PFSK-1 (cell line): ENCODE data around the gene PAPLN.

ENCODE experiments used
- FOXP2 ChIP-seq: optimal IDR thresholded peaks from 2 replicates; pipeline ENCODE3; 2011; ENCODE audit warnings: borderline replicate concordance, control low read depth, inconsistent platforms; ENCODE audit not compliant: insufficient read depth; ENCODE audit errors: extremely low read length, extremely low read depth
- POLR2AphosphoS5 ChIP-seq: IDR thresholded peaks from 2 replicates; pipeline ENCODE4 v1.6.1; 2012; ENCODE audit warnings: low read depth, mild to moderate bottlenecking, control low read depth, low read length, moderate library complexity
- SIN3A ChIP-seq: IDR thresholded peaks from 2 replicates; pipeline ENCODE4 v1.6.1; 2012; ENCODE audit warnings: mild to moderate bottlenecking, low read length, moderate library complexity, borderline replicate concordance; ENCODE audit not compliant: insufficient read depth
- TAF1 ChIP-seq: IDR thresholded peaks from 2 replicates; pipeline ENCODE4 v1.6.1; 2012; ENCODE audit warnings: low read length, control low read depth, borderline replicate concordance; ENCODE audit not compliant: insufficient read depth
- TF ChIP-seq, protein P1 (sequence below), 2 experiments: IDR thresholded peaks; 2 replicates each; pipeline versions ENCODE4 v1.6.1 to v1.8.0; 2011 to 2012; ENCODE audit warnings: low read depth in 2 of 2, low read length in 2 of 2, control low read depth in 1 of 2, inconsistent platforms in 1 of 2, mild to moderate bottlenecking in 1 of 2, moderate library complexity in 1 of 2; ENCODE audit not compliant: insufficient read depth in 1 of 2

Gene PAPLN

DNA sequence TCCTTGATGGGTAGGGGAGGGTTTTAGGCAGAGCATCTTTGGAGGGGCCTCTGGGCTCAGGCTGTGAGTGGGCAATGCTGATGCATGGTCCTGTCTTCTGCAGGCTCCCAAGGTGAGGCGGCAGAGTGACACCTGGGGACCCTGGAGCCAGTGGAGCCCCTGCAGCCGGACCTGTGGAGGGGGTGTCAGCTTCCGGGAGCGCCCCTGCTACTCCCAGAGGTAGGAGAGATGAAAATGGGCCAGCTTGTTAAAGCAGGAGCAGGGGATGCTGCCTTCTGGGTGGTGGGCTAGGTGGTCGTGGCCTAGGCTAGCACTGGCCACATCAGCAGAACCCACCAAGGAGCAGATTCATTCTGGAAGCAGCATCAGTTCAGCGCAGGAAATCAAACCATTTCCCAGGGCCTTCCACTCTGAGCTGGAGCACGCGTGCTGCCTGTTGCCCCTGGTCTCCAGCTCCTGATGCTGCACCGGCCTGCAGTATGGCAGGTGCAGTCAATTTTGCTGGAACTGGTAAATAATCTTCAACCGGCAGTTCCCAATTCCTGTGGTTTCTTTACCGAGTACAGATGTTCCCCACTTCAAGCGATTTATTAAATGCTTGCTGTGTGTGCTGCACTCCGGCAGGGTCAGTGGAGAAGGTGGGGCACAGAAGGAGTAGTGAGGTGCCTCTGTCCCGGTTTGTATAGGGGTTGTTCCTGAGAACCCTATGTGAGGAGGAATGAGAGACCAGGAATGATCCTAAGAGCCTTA lies 7.4 kb downstream of the PAPLN start:
- TF ChIP-seq TAF1, result no peak
- TF ChIP-seq, protein P1, sequence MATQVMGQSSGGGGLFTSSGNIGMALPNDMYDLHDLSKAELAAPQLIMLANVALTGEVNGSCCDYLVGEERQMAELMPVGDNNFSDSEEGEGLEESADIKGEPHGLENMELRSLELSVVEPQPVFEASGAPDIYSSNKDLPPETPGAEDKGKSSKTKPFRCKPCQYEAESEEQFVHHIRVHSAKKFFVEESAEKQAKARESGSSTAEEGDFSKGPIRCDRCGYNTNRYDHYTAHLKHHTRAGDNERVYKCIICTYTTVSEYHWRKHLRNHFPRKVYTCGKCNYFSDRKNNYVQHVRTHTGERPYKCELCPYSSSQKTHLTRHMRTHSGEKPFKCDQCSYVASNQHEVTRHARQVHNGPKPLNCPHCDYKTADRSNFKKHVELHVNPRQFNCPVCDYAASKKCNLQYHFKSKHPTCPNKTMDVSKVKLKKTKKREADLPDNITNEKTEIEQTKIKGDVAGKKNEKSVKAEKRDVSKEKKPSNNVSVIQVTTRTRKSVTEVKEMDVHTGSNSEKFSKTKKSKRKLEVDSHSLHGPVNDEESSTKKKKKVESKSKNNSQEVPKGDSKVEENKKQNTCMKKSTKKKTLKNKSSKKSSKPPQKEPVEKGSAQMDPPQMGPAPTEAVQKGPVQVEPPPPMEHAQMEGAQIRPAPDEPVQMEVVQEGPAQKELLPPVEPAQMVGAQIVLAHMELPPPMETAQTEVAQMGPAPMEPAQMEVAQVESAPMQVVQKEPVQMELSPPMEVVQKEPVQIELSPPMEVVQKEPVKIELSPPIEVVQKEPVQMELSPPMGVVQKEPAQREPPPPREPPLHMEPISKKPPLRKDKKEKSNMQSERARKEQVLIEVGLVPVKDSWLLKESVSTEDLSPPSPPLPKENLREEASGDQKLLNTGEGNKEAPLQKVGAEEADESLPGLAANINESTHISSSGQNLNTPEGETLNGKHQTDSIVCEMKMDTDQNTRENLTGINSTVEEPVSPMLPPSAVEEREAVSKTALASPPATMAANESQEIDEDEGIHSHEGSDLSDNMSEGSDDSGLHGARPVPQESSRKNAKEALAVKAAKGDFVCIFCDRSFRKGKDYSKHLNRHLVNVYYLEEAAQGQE (IDR thresholded peaks at IDR 0.05; ENCODE audit: insufficient read depth in 1 of 2, low read depth in 2 of 2, low read length in 2 of 2), result no peak
- TF ChIP-seq FOXP2, result no peak
- no peak for TF ChIP-seq SIN3A
- TF ChIP-seq POLR2AphosphoS5, result no peak

GRCh38 chr14:73245480-73246325 lies 8.4 kb downstream of the PAPLN start:
- TF ChIP-seq POLR2AphosphoS5 (no peak), TAF1 (no peak), SIN3A (no peak), FOXP2 (no peak)
- TF ChIP-seq, protein P1 (IDR thresholded peaks at IDR 0.05; ENCODE audit: insufficient read depth in 1 of 2, low read depth in 2 of 2, low read length in 2 of 2), result no peak

GRCh38 chr14:73246387-73247150 lies 9.3 kb downstream of the PAPLN start:
- TF ChIP-seq, protein P1 (IDR thresholded peaks at IDR 0.05; ENCODE audit: insufficient read depth in 1 of 2, low read depth in 2 of 2, low read length in 2 of 2), result no peak
- TF ChIP-seq TAF1, result no peak
- TF ChIP-seq SIN3A, result no peak
- TF ChIP-seq FOXP2, result no peak
- no peak for TF ChIP-seq POLR2AphosphoS5

DNA sequence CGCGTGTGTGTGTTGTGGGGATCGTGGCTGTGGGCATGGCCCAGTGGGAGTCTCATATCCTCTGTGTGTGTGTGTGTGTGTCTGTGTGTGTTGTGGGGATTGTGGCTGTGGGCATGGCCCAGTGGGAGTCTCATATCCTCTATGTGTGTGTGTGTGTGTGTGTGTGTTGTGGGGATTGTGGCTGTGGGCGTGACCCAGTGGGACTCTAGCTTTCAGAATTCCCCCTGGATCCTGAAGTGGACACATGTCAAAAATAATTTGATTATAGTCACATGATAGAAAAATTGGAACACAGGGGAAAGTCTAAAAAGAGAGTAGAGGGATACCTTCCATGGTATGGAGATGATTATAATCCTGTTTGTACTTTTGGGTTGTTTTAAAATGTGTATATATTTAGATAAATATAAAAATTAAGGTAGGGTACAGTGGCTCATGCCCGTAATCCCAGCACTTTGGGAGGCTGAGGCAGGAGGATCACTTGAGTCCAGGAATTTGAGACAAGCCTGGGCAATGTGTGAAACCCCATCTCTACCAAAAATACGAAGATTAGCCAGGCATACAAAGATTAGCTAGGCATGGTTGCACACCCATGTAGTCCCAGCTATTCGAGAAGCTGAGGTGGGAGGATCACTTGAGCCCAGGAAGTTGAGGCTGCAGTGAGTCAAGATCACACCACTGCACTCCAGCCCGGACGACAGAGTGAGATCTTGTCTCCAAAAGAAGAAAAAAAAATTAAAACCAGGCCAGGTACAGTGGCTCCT lies 11.0 kb downstream of the PAPLN start:
- TF ChIP-seq POLR2AphosphoS5 (no peak), SIN3A (no peak), TAF1 (no peak)
